Retinal pigment epithelial cell (primary cell): ENCODE measurements around the gene PAX7.

ENCODE experiments used
- DNase-seq: peaks from one replicate; pipeline ENCODE4 v3.0.0-alpha.2; 2010; ENCODE audit warnings: low read depth
- H3K4me3 ChIP-seq: 2 replicates; pipeline ENCODE4 v1.5.1; 2011; ENCODE audit warnings: mild to moderate bottlenecking, low read length, control low read depth, moderate library complexity
- TF ChIP-seq, protein P1 (sequence below): conservative IDR thresholded peaks from 2 replicates; pipeline ENCODE4 v1.5.1; 2011; ENCODE audit warnings: low read depth, low read length, control low read depth, inconsistent platforms

PAX7 gene

DNA sequence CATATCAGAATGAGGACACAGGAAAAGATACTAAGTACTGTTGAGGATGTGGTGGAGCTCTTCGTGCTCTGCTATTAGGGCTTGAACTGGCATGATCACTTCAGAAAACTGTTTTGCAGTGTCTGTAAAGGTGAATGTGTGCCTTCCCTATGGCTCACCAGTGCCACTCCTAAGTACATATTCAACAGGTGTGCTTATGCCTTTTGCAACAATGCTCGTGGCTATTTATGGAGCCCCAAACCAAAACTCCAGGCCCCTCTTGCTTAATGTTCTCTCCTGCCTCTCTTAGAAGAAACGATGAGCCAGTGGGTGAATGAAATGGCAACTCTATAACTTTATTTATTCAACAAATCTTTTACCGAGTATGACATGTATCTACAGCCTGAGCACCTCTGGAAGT, 158.6 kb downstream of the PAX7 start:
- DNase-seq = no peak
- TF ChIP-seq, protein P1, sequence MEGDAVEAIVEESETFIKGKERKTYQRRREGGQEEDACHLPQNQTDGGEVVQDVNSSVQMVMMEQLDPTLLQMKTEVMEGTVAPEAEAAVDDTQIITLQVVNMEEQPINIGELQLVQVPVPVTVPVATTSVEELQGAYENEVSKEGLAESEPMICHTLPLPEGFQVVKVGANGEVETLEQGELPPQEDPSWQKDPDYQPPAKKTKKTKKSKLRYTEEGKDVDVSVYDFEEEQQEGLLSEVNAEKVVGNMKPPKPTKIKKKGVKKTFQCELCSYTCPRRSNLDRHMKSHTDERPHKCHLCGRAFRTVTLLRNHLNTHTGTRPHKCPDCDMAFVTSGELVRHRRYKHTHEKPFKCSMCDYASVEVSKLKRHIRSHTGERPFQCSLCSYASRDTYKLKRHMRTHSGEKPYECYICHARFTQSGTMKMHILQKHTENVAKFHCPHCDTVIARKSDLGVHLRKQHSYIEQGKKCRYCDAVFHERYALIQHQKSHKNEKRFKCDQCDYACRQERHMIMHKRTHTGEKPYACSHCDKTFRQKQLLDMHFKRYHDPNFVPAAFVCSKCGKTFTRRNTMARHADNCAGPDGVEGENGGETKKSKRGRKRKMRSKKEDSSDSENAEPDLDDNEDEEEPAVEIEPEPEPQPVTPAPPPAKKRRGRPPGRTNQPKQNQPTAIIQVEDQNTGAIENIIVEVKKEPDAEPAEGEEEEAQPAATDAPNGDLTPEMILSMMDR = no peak
- H3K4me3 ChIP-seq = no peak overlapping the region

DNA sequence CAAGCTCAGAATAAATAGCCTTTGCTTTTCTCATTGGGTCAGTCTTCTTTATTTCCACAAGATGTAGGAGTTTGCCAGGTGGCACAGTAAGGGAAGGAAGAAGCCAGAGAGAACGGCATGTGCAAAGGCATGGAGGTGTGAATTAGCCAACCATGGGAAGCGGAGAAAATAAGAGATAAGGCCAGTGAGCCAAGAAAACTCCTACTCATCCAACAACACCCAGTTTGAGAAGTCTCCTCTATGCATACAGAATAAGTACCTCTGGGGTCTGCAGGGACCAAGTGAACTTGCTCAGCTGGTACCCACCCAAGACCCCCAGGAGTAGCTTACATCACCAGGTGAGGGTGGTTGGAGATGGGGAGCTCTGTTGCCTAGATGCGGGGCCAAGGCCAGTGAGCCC, 162.1 kb downstream of the PAX7 start:
- TF ChIP-seq, protein P1 = no peak
- no peak overlapping the region for H3K4me3 ChIP-seq
- no peak for DNase-seq

DNA sequence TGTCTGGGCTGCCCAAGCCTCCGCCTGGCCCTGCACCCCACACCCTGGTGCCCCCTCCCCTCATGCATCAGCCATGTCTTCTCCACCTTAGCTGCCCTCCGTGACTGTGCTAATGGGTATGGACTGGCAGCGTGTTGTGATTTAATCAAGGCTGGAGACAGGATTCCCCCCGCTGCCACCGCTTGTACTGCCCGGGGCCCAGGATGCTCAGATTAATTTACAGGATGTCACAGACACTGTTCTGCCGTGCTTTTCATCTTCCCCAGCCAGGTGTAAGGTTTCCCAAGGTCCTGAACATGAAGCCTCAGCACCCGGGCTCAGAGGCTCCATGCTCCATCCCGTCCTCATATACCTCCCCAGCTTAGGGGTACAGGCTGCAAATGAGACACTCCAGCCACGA, 162.5 kb downstream of the PAX7 start:
- no peak for DNase-seq
- no peak overlapping the region for H3K4me3 ChIP-seq
- TF ChIP-seq, protein P1 = no peak

DNA sequence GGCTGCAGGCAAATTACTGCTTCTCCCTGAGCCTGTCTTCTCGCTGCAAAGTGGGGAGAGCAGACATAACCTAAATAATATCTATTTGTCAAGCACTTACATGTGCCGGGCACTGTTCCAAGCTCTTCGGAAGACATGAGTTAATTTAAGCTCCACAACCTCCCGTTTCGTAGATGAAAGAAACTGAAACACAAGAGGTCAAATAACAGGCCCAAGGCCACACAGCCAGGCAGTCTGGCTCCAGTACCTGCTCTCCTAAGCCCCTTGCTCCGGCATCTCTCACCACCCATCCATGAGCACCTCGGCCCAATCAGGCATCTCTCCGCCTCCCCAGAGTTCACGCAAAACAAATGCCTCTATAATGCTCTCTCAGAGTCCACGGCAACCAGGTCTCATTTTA, 163.4 kb downstream of the PAX7 start:
- no peak overlapping the region for H3K4me3 ChIP-seq
- no peak for DNase-seq
- TF ChIP-seq, protein P1 = no peak

DNA sequence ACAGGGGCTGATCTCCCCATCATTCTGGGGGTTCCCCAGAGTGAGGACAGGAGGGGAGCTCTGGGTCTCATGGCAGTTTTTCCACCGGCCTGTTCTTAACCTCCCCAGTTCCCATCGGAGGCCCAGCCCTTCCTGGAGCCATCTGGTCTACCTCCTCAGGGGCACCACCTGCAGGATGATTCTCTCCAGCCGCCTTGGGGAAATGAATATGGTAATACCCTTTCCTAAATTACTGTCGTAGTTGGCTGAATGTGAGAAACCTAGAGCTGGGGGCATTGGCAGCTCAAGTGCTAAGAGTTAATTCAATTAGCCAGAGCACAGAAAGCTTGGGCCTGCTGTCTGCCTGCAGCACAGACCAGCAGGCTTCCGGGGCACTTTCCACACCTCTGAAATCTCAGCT, 163.9 kb downstream of the PAX7 start:
- no peak for DNase-seq
- H3K4me3 ChIP-seq = no peak overlapping the region
- TF ChIP-seq, protein P1 = peak; percentile 9

DNA sequence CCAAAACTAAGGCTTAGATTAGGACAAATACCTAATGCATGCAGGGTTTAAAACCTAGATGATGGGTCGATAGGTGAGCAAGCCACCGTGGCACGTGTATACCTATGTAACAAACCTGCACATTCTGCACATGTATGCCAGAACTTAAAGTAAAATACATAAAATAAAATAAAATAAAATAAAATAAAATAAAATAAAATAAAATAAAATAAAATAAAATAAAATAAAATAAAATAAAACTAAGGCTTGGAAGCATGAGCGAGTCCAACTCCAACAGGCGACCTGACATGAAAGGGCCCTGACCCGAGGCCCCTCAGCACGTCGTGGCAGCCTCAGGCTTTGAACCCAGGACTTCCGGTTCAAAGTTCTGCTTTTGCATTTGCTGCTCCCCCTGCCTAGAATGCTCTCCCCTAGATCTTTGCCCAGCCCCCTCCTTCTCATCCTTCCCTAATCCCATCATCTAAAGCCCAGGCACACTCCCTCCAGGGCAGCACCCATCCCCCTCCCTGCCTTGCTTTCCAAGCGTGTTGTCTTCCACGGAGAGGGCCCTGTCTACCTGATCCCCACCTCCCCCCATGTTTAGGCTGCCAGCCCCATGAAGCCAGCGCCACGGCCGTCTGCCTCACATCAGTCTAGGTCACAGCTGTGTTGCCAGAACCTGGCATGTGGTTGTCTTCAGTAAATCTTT, 164.5 kb downstream of the PAX7 start:
- no peak for DNase-seq
- TF ChIP-seq, protein P1 = no peak
- H3K4me3 ChIP-seq = no peak overlapping the region

DNA sequence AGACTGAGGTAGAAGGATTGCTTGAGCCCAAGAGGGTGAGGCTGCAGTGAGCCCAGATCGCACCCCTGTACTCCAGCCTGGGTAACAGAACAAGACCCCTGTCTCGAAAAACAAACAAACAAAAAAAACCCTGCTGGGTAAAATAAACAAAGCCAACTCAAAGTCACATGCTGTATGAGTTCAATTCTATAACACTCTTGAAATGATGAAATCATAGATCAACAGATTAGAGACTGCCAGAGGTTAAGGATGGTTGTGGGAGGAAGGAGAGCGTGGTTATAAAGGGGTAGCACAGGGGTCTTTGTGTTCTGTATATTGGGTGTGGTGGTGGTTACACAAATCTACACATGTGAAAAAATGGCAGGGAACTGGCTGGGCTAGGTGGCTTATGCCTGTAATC, 166.3 kb downstream of the PAX7 start:
- TF ChIP-seq, protein P1 = no peak
- H3K4me3 ChIP-seq = no peak overlapping the region
- no peak for DNase-seq
